ENCODE results near the gene FRMPD4. TPM values are rescaled to one million over a fixed set of nuclear protein-coding genes. Genes with fewer than 3 reads are reported as not detected.

Gene FRMPD4
- total RNA-seq, 2 donors from 2014 or later: 0.02 to 0.35 TPM

DNA sequence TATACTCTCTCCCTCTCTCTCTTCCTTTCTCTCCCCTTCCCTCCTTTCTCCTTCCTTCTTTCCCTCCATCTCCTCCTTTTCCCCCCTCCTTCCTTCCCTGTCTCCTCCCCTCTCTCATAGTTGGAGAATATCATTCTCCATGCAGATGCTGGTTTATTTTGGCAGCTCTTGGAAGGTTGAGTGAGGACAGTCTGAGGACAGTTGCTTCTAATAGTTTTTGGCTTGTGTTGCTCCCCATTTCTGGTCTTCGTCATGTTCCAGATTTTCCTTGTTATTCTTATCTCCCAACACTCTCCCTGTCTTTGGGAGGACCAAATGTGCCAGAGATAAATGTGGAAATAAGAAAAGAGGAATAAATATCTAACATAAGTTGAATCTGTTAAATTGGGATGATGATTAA lies 263.0 kb downstream of the FRMPD4 start:
- Histone ChIP-seq H3K4me3 (no peak overlapping the region), H3K9me3 (no peaks in the 10 kb centered on the region), H3K36me3 (no peaks in the 10 kb centered on the region), H3K27me3 (no peaks in the 10 kb centered on the region), H3K4me1 (no peaks in the 10 kb centered on the region), H3K27ac (no peak overlapping the region), H3K9ac (ENCODE audit: low read depth in 2 of 2, low read length in 2 of 2) (no peak overlapping the region)
- intact Hi-C loops (cut with DNase I): no loop called here
- TF ChIP-seq CTCF (IDR thresholded peaks at IDR 0.05): no peak
- DNase-seq: no peak

GRCh38 chrX:12403474-12404082 lies 265.3 kb downstream of the FRMPD4 start:
- H3K9me3 ChIP-seq: no peaks in the 10 kb centered on the region
- H3K36me3 ChIP-seq: no peaks in the 10 kb centered on the region
- DNase-seq: no peak
- intact Hi-C loops (cut with DNase I): no loop called here
- TF ChIP-seq CTCF (IDR thresholded peaks at IDR 0.05): no peak
- H3K27ac ChIP-seq: no peak overlapping the region
- no peaks in the 10 kb centered on the region for H3K27me3 ChIP-seq
- no peaks in the 10 kb centered on the region for H3K4me1 ChIP-seq
- no peak overlapping the region for H3K4me3 ChIP-seq
- H3K9ac ChIP-seq (ENCODE audit: low read depth in 2 of 2, low read length in 2 of 2): no peak overlapping the region

GRCh38 chrX:12405306-12405705 lies 267.0 kb downstream of the FRMPD4 start:
- TF ChIP-seq CTCF (IDR thresholded peaks at IDR 0.05): no peak
- Histone ChIP-seq H3K9me3 (no peaks in the 10 kb centered on the region), H3K4me3 (no peak overlapping the region), H3K27me3 (no peaks in the 10 kb centered on the region), H3K9ac (ENCODE audit: low read depth in 2 of 2, low read length in 2 of 2) (no peak overlapping the region), H3K27ac (no peak overlapping the region), H3K36me3 (no peaks in the 10 kb centered on the region), H3K4me1 (no peaks in the 10 kb centered on the region)
- no peak for DNase-seq
- intact Hi-C loops (cut with DNase I): no loop called here

DNA sequence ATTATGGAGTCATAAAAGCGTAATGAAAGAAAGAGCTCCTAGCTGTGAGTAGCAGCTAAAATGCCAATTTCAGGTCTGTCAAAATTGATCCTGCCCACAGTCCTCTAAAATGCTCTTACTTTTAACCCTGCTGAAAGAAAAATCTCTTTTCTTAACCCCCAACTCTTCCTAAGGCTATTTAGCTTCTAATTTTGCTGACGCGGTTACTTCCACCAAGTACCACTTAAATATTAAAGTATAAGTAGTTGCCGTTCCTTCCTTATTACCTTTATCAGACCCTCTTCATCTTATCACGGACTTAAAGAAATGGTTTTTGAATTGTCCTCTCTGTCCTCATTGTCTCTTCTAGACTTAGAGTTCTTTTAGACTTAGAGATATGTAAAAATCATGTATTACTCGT lies 272.2 kb downstream of the FRMPD4 start:
- H3K27ac ChIP-seq: no peak overlapping the region
- H3K9me3 ChIP-seq: no peaks in the 10 kb centered on the region
- H3K36me3 ChIP-seq: no peaks in the 10 kb centered on the region
- H3K27me3 ChIP-seq: no peaks in the 10 kb centered on the region
- DNase-seq: no peak
- intact Hi-C loops (cut with DNase I): no loop called here
- no peak overlapping the region for H3K4me3 ChIP-seq
- no peaks in the 10 kb centered on the region for H3K4me1 ChIP-seq
- H3K9ac ChIP-seq (ENCODE audit: low read depth in 2 of 2, low read length in 2 of 2): no peak overlapping the region
- TF ChIP-seq CTCF (IDR thresholded peaks at IDR 0.05): no peak

- no peak overlapping the region for H3K4me3 ChIP-seq
- intact Hi-C loops (cut with DNase I): no loop called here
Observed at GRCh38 chrX:12411831-12412230, 273.6 kb downstream of the FRMPD4 start.

More at GRCh38 chrX:12411831-12412230, 273.6 kb downstream of the FRMPD4 start:
- no peak for TF ChIP-seq CTCF (IDR thresholded peaks at IDR 0.05)
- Histone ChIP-seq H3K36me3 (no peaks in the 10 kb centered on the region), H3K27ac (no peak overlapping the region), H3K9me3 (no peaks in the 10 kb centered on the region), H3K9ac (ENCODE audit: low read depth in 2 of 2, low read length in 2 of 2) (no peak overlapping the region), H3K4me1 (no peaks in the 10 kb centered on the region), H3K27me3 (no peaks in the 10 kb centered on the region)
- DNase-seq: no peak
